ENCODE measurements around the gene KMT2B. TPM values are rescaled to one million over a fixed set of nuclear protein-coding genes. Genes with fewer than 3 reads are reported as not detected.

The KMT2B gene
- total RNA-seq, 1 experiment from 2014 or later, result 54.2 TPM

DNA sequence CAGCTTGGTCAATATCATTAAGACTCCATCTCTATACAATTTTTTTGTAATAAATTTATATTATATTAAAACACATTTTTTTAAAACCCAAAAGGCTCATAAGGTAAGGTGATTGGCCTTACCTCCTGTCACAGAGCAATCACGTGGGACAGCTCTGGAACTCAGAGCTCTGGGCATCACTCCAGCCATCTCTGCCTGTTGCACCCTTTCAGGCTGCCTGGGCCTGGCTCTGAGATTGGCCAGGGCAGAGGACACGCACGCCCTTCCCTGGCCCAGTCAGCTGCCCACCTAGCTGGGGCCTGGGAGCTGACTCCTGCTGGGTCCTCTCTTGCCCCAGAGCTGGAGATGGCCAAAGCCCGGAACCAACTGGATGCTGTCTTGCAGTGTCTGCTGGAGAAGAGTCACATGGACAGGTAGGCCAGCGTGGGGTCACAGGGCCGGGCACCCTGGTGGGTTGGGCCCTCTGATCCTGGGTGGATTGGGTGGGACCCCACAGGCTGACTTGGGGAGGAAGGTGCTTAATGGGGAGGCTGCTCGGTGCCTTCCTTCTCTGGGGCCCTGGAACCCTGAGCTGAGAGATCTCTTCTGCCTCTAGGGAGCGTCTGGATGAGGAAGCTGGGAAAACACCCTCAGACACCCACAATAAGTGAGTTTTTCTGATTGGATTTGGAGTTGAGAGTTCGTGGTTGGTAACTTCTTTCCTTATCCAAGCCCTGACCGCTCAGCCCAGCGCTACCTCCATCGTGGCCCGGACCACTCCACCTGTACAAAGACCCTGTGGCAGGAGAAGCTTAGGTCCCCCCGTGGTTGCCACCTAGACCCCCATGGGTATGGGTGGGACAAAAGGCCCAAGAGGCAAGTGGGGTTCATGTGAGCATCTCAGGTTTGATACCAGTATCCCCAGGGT is 34.3 kb downstream of the KMT2B start:
- H3K4me1 Mint-ChIP-seq (ENCODE audit: low read depth, unreplicated experiment), result peaks cover 24% of the 10 kb centered on the region
- H3K36me3 Mint-ChIP-seq (ENCODE audit: insufficient read depth, unreplicated experiment), result peaks cover 34% of the 10 kb centered on the region
- no peak for DNase-seq
- H3K4me1 ChIP-seq, result peaks cover 6% of the 10 kb centered on the region
- no peaks in the 10 kb centered on the region for H3K27me3 Mint-ChIP-seq (ENCODE audit: insufficient read depth, unreplicated experiment)
- H3K4me3 ChIP-seq (ENCODE audit: low read depth, low read length), result no peak overlapping the region
- H3K36me3 ChIP-seq (ENCODE audit: control insufficient read depth, insufficient read depth, low read length), result no peaks in the 10 kb centered on the region
- H3K4me3 Mint-ChIP-seq (ENCODE audit: unreplicated experiment), result no peak overlapping the region
- no peaks in the 10 kb centered on the region for H3K9me3 ChIP-seq
- intact Hi-C loops (cut with micrococcal nuclease; ENCODE audit: unreplicated experiment), result no loop called here
- ChIA-PET CTCF (no interaction called here), POLR2A (interaction anchor here (0.5 kb wide), 1 partner anchor 68 kb away, joined by 3 read pairs; no protein-coding TSS in a partner anchor)
- no peak overlapping the region for H3K27ac Mint-ChIP-seq (ENCODE audit: unreplicated experiment)
- BruUV-seq (replicated peaks), result no TSS peak
- no peaks in the 10 kb centered on the region for H3K9me3 Mint-ChIP-seq (ENCODE audit: unreplicated experiment)
- TF ChIP-seq, protein P1, sequence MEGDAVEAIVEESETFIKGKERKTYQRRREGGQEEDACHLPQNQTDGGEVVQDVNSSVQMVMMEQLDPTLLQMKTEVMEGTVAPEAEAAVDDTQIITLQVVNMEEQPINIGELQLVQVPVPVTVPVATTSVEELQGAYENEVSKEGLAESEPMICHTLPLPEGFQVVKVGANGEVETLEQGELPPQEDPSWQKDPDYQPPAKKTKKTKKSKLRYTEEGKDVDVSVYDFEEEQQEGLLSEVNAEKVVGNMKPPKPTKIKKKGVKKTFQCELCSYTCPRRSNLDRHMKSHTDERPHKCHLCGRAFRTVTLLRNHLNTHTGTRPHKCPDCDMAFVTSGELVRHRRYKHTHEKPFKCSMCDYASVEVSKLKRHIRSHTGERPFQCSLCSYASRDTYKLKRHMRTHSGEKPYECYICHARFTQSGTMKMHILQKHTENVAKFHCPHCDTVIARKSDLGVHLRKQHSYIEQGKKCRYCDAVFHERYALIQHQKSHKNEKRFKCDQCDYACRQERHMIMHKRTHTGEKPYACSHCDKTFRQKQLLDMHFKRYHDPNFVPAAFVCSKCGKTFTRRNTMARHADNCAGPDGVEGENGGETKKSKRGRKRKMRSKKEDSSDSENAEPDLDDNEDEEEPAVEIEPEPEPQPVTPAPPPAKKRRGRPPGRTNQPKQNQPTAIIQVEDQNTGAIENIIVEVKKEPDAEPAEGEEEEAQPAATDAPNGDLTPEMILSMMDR (IDR thresholded peaks at IDR 0.05; ENCODE audit: insufficient read depth in 1 of 2, low read depth in 1 of 2, low read length in 1 of 2, severe bottlenecking in 1 of 2, unreplicated experiment in 1 of 2), result no peak
- no peaks in the 10 kb centered on the region for H3K27me3 ChIP-seq (replicated peaks; ENCODE audit: control insufficient read depth, insufficient read depth, low read length)

DNA sequence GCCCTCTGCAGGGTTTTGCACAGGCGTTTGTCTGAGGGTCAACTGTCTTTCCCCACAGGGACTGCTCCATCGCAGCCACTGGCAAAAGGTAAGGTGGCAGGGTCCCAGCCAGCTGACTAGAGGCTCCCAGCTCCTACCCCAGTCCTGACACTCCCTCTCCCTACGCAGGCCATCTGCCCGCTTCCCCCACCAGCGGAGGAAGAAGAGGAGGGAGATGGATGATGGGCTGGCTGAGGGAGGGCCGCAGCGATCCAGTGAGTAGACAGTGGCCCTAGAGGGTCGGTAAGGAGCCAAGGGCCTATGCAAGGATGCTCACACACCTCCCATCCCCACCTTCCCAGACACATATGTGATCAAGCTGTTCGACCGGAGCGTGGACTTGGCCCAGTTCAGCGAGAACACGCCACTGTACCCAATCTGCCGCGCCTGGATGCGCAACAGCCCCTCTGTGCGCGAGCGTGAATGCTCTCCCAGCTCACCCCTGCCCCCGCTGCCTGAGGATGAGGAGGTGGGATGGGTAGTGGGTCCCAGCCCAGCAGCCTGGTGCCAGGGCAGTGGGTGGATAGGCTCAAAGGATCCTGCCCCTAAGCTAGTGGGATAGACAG is 35.0 kb downstream of the KMT2B start:
- ChIA-PET CTCF (no interaction called here), POLR2A (interaction anchor here (0.5 kb wide), 1 partner anchor 67 kb away, joined by 3 read pairs; no protein-coding TSS in a partner anchor)
- Histone ChIP-seq H3K36me3 (ENCODE audit: control insufficient read depth, insufficient read depth, low read length) (no peaks in the 10 kb centered on the region), H3K4me3 (ENCODE audit: low read depth, low read length) (no peak overlapping the region), H3K27me3 (replicated peaks; ENCODE audit: control insufficient read depth, insufficient read depth, low read length) (no peaks in the 10 kb centered on the region), H3K9me3 (no peaks in the 10 kb centered on the region), H3K4me1 (peaks cover 7% of the 10 kb centered on the region)
- peaks cover 34% of the 10 kb centered on the region for H3K36me3 Mint-ChIP-seq (ENCODE audit: insufficient read depth, unreplicated experiment)
- TF ChIP-seq, protein P1 (IDR thresholded peaks at IDR 0.05; ENCODE audit: insufficient read depth in 1 of 2, low read depth in 1 of 2, low read length in 1 of 2, severe bottlenecking in 1 of 2, unreplicated experiment in 1 of 2), result no peak
- H3K9me3 Mint-ChIP-seq (ENCODE audit: unreplicated experiment), result no peaks in the 10 kb centered on the region
- H3K4me1 Mint-ChIP-seq (ENCODE audit: low read depth, unreplicated experiment), result peaks cover 20% of the 10 kb centered on the region
- no peak overlapping the region for H3K4me3 Mint-ChIP-seq (ENCODE audit: unreplicated experiment)
- H3K27ac Mint-ChIP-seq (ENCODE audit: unreplicated experiment), result no peak overlapping the region
- BruUV-seq (replicated peaks), result no TSS peak
- intact Hi-C loops (cut with micrococcal nuclease; ENCODE audit: unreplicated experiment), result no loop called here
- no peak for DNase-seq
- no peaks in the 10 kb centered on the region for H3K27me3 Mint-ChIP-seq (ENCODE audit: insufficient read depth, unreplicated experiment)

DNA sequence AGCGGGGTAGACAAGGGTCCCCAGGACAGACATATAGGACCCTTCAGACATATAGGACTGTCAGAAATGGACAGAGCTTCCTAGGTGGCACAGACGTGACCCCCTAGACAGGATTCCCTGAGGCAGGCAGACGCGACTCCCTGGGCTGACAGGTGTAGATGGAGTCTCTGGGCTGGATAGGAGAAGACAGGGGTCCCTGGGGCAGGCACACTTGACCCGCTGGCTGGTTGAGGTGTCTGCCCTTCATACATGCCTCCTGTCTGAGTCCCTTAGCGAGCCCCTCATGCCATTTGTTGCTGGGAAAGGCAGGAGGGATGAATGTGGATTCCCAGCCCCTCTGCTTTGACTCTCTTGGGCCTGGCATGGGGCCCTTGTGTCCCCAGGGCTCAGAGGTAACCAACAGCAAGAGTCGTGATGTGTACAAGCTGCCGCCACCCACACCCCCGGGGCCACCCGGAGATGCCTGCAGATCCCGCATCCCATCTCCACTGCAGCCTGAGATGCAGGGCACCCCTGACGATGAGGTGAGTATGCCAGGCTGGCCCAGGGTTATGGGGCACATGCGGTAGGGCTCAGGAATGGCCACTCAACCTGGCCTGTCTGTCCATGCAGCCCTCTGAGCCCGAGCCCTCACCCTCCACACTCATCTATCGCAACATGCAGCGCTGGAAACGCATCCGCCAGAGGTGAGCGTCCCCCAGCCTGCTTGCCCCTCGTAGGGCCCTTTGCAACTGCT is 36.0 kb downstream of the KMT2B start:
- intact Hi-C loops (cut with micrococcal nuclease; ENCODE audit: unreplicated experiment), result no loop called here
- CTCF ChIA-PET, result no interaction called here

More for the DNA sequence above, 36.0 kb downstream of the KMT2B start:
- POLR2A ChIA-PET, result no interaction called here
- Mint-ChIP-seq H3K4me3 (ENCODE audit: unreplicated experiment) (no peak overlapping the region), H3K27me3 (ENCODE audit: insufficient read depth, unreplicated experiment) (no peaks in the 10 kb centered on the region), H3K27ac (ENCODE audit: unreplicated experiment) (no peak overlapping the region), H3K36me3 (ENCODE audit: insufficient read depth, unreplicated experiment) (peaks cover 35% of the 10 kb centered on the region), H3K4me1 (ENCODE audit: low read depth, unreplicated experiment) (peaks cover 17% of the 10 kb centered on the region), H3K9me3 (ENCODE audit: unreplicated experiment) (no peaks in the 10 kb centered on the region)
- no peak overlapping the region for H3K4me3 ChIP-seq (ENCODE audit: low read depth, low read length)
- TF ChIP-seq, protein P1 (IDR thresholded peaks at IDR 0.05; ENCODE audit: insufficient read depth in 1 of 2, low read depth in 1 of 2, low read length in 1 of 2, severe bottlenecking in 1 of 2, unreplicated experiment in 1 of 2), result no peak
- peaks cover 6% of the 10 kb centered on the region for H3K4me1 ChIP-seq
- H3K9me3 ChIP-seq, result no peaks in the 10 kb centered on the region
- BruUV-seq (replicated peaks), result no TSS peak
- no peaks in the 10 kb centered on the region for H3K27me3 ChIP-seq (replicated peaks; ENCODE audit: control insufficient read depth, insufficient read depth, low read length)
- no peak for DNase-seq
- no peaks in the 10 kb centered on the region for H3K36me3 ChIP-seq (ENCODE audit: control insufficient read depth, insufficient read depth, low read length)

Data from Caco-2 (cell line).